Osteoblast (primary cell): ENCODE data around the gene MED7. TPM values are rescaled to one million over a fixed set of nuclear protein-coding genes. Genes with fewer than 3 reads are reported as not detected.
A peak's percentile ranks its signal among the peaks of the same experiment; 100 is the strongest.

ENCODE experiments used
- DNase-seq: peaks from one replicate; pipeline ENCODE4 v3.0.0; 2011; ENCODE audit warnings: low spot score, mixed read lengths; ENCODE audit not compliant: insufficient read length; ENCODE audit errors: missing footprints
- H2AFZ ChIP-seq: 2 replicates; pipeline ENCODE4 v1.6.0; 2011; ENCODE audit warnings: mild to moderate bottlenecking, low read length
- H3K27ac ChIP-seq: 2 replicates; pipeline ENCODE4 v1.5.1; 2011; ENCODE audit warnings: mild to moderate bottlenecking, low read depth, low read length, moderate library complexity
- H3K27me3 ChIP-seq: 2 replicates; pipeline ENCODE4 v1.6.0; 2012; ENCODE audit warnings: mild to moderate bottlenecking, control low read depth, inconsistent platforms, low read length, moderate library complexity; ENCODE audit not compliant: insufficient read depth
- H3K36me3 ChIP-seq: 2 replicates; pipeline ENCODE4 v1.5.1; 2011; ENCODE audit warnings: mild to moderate bottlenecking, low read length, control low read depth, moderate library complexity; ENCODE audit not compliant: insufficient read depth
- H3K4me1 ChIP-seq: 2 replicates; pipeline ENCODE4 v1.5.1; 2011; ENCODE audit warnings: mild to moderate bottlenecking, low read length, control low read depth, moderate library complexity; ENCODE audit not compliant: insufficient read depth
- H3K4me2 ChIP-seq: 2 replicates; pipeline ENCODE4 v1.6.0; 2011; ENCODE audit warnings: mild to moderate bottlenecking, low read length; ENCODE audit not compliant: insufficient read depth
- H3K4me3 ChIP-seq: fragments of 200-600 bp; sonication (generic); 3 replicates; pipeline ENCODE4 v1.5.1; 2012; ENCODE audit warnings: mild to moderate bottlenecking, low read length, inconsistent platforms; ENCODE audit not compliant: insufficient read depth
- H3K79me2 ChIP-seq: 2 replicates; pipeline ENCODE4 v1.6.0; 2012; ENCODE audit warnings: mild to moderate bottlenecking, low read length, control low read depth, inconsistent platforms; ENCODE audit not compliant: insufficient read depth
- H3K9me3 ChIP-seq: 2 replicates; pipeline ENCODE4 v1.5.1; 2011; ENCODE audit warnings: low read depth, low read length, control low read depth
- H4K20me1 ChIP-seq: 2 replicates; pipeline ENCODE4 v1.6.0; 2012; ENCODE audit warnings: mild to moderate bottlenecking, low read length, control low read depth; ENCODE audit not compliant: insufficient read depth
- total RNA-seq: library from RNA; depleted of rRNA; stranded (reverse); fragments of >200 nt; gene quantifications from 2 replicates; pipeline ENCODE4 v1.2.3, GENCODE V29; 2012
- TF ChIP-seq, protein P1 (sequence below): IDR thresholded peaks from 2 replicates; pipeline ENCODE4 v1.5.1; 2011; ENCODE audit warnings: mild to moderate bottlenecking, low read depth, low read length, moderate library complexity; ENCODE audit errors: extremely low read depth

Gene MED7, protein sequence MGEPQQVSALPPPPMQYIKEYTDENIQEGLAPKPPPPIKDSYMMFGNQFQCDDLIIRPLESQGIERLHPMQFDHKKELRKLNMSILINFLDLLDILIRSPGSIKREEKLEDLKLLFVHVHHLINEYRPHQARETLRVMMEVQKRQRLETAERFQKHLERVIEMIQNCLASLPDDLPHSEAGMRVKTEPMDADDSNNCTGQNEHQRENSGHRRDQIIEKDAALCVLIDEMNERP
- total RNA-seq = 11.6 and 12.1 TPM in 2 replicates

DNA sequence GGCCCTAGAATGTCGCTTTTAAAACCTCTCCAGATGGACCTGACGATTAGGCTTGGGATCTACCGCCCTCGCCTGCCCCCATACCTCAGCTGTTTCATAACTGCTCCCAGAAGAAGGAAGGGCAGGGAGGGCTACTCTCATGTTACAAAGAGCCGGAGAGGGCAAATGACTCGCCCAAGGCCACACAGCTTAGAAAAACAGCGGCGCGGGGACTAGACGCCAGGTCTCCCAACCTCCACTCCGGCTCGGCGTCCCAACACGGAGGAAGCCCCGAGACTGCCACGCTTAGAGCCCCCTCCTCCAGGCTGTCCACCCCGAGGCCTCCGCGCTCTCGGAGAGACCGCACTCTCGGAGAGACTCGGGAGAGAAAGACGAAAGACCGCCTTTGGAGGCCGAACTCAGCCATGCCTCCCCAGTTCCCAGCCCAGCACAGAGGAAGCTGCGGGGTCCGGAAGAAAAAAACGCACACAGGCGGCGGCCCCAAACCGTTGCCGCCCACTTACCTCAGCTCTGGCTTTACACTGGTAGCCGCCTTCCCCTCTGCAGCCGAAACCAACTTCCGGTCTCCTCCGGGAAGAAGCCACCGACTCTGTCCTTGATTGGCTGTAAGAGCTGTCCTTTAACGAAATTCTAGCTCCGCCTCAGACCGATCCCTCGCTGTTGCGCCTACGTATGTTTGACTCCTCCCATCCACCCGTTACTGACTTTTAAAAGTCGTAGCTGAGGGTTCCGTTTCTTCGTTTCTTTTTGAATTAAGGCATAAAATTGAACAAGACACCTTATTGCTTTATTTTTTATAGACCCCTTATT lies at the start of gene MED7:
TSS of gene MED7 (minus strand) at position 549 of the 810 bp plus-strand sequence. CDS start 3,434 bp downstream, outside the sequence.
- H2AFZ ChIP-seq = peak within 1 kb of the TSS; percentile 97
- no peaks in the 10 kb centered on the region for H3K9me3 ChIP-seq
- H3K27ac ChIP-seq = peak within 1 kb of the TSS; percentile 94
- H3K79me2 ChIP-seq = peaks cover 39% of the 10 kb centered on the region
- peak within 1 kb of the TSS; percentile 98 for H3K4me3 ChIP-seq
- peaks cover 2% of the 10 kb centered on the region for H4K20me1 ChIP-seq
- peak within 1 kb of the TSS; percentile 78 for H3K4me2 ChIP-seq
- H3K36me3 ChIP-seq = peaks cover 10% of the 10 kb centered on the region
- H3K27me3 ChIP-seq = no peaks in the 10 kb centered on the region
- DNase-seq = peak; percentile 97
- TF ChIP-seq, protein P1, sequence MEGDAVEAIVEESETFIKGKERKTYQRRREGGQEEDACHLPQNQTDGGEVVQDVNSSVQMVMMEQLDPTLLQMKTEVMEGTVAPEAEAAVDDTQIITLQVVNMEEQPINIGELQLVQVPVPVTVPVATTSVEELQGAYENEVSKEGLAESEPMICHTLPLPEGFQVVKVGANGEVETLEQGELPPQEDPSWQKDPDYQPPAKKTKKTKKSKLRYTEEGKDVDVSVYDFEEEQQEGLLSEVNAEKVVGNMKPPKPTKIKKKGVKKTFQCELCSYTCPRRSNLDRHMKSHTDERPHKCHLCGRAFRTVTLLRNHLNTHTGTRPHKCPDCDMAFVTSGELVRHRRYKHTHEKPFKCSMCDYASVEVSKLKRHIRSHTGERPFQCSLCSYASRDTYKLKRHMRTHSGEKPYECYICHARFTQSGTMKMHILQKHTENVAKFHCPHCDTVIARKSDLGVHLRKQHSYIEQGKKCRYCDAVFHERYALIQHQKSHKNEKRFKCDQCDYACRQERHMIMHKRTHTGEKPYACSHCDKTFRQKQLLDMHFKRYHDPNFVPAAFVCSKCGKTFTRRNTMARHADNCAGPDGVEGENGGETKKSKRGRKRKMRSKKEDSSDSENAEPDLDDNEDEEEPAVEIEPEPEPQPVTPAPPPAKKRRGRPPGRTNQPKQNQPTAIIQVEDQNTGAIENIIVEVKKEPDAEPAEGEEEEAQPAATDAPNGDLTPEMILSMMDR = no peak
- H3K4me1 ChIP-seq = peaks cover 7% of the 10 kb centered on the region

DNA sequence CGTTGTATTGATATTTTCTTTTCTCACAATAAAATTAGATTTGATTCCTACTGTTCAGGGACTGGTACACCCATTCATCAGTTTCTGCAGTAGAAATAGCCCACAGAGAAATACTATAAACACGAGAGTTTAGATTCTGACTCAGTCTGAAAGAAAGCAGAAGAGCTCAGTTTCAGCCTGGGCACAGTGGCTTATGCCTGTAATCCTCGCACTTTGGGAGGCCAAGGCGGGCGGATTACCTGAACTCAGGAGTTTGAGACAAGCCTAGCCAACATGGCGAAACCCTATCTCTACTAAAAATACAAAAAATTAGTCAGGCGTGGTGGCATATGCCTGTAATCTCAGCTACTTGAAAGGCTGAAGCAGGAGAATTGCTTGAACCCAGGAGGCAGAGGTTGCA lies 46.6 kb upstream of the MED7 start:
- Histone ChIP-seq H3K79me2 (no peaks in the 10 kb centered on the region), H4K20me1 (no peaks in the 10 kb centered on the region), H3K4me2 (no peak overlapping the region), H3K4me1 (no peaks in the 10 kb centered on the region), H2AFZ (no peak overlapping the region), H3K4me3 (no peak overlapping the region), H3K27me3 (peaks cover 1% of the 10 kb centered on the region), H3K36me3 (no peaks in the 10 kb centered on the region), H3K9me3 (no peaks in the 10 kb centered on the region), H3K27ac (no peak overlapping the region)
- no peak for DNase-seq
- TF ChIP-seq, protein P1 = no peak

DNA sequence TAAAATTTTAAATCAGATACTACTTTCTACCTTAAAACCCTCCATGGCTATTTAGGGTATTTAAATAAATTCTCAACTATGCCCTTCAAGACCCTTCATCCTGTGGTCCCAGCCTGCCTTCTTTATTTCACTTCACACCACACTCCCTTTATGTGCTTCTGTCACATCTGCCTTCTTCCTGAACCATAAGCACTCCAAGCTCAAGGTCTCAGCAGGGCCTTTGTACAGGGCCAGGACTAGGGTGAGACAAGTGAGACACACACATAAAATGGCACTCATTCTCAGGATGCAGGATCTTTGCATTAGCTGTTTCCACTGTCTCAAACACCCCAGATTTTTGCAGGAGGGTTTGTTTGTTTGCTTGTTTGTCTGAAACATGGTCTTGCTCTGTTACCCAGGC lies 45.6 kb upstream of the MED7 start:
- Histone ChIP-seq H3K4me2 (no peak overlapping the region), H3K79me2 (no peaks in the 10 kb centered on the region), H3K4me1 (no peaks in the 10 kb centered on the region), H3K36me3 (no peaks in the 10 kb centered on the region), H3K27me3 (no peaks in the 10 kb centered on the region), H3K9me3 (no peaks in the 10 kb centered on the region), H3K27ac (no peak overlapping the region), H4K20me1 (no peaks in the 10 kb centered on the region), H3K4me3 (no peak overlapping the region), H2AFZ (no peak overlapping the region)
- no peak for DNase-seq
- TF ChIP-seq, protein P1 = no peak

DNA sequence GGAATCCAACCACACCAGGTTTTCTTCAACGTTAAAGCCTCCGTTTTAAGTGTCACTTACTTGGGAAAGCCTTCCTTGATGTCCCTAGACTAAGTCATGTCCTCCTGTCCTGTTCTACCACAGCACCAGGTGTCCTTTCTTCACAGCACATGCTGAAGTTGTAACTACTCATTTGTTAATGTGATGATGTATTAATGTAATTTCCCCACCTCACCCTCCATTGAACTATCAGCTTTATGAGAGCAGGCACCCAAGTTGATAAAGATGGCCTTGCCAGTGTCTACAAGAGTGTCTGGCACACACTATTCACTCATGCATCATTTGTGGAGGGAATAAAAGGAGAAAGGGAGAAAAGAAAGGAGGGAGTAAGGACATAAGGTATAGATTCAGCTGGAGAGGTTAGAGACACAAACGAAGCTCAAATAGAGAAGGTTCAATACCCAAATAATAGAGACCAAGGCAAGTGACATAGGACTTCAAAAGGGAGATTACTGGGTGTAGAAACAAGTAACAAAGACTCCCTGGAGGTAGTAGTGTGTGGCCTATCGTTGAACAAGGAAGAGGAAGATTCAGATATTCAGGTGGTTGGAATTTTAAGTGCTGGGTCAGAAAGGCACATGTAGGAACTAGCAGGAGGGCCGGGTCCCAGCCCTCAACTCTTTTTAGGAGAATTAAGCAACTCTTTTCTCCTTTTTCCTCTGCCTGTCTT lies 44.5 kb upstream of the MED7 start:
- Histone ChIP-seq H4K20me1 (no peaks in the 10 kb centered on the region), H3K9me3 (no peaks in the 10 kb centered on the region), H3K79me2 (no peaks in the 10 kb centered on the region), H3K36me3 (no peaks in the 10 kb centered on the region), H3K4me3 (no peak overlapping the region), H3K4me1 (no peaks in the 10 kb centered on the region), H2AFZ (no peak overlapping the region), H3K27me3 (no peaks in the 10 kb centered on the region), H3K4me2 (no peak overlapping the region), H3K27ac (no peak overlapping the region)
- no peak for DNase-seq
- TF ChIP-seq, protein P1 = no peak
